ENCODE data around the gene WDR46.
"Not testable (repeated sequence)": the region's sequence is repeated elsewhere in the genome, so short reads cannot be mapped to it uniquely, and the experiment has no call there.

The WDR46 gene

DNA sequence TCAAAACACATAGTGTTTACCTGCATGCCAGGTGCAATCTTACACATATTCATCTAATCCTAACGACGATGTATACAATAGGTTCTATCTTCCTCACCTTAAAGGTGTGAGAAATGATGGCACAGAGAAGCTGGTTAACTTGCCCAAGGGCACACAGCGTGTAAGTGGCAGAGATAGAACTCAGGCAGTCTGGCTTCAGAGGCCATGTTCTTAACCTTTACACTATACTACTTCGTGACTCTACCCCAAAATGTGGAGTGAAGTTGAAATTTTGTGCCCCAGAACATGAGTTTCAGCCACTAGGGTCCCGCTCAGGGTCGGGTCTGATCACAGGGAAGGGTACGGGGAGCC lies 17.9 kb downstream of the WDR46 start:
- no peak for DNase-seq (ENCODE audit: low read depth in 2 of 2)

DNA sequence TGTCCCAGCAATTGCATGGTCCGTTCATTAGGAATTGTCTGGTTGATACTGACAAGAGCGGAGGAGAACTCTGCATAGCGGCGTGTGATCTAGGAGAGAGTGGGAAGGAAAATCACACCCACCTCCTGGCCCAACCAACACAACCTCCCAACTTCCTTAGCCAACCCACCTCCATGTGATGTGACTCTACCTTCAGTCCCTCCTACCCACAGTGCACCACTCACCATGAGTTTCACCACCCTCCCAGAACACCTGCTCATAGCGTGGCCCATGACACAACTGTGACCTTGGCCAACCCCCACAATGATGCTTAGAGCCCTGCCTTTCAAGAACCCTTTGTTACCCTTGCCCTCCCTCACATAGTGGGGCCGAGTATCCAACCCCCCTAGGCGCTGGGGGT lies 25.0 kb downstream of the WDR46 start:
- DNase-seq (ENCODE audit: low read depth in 2 of 2), result no peak

DNA sequence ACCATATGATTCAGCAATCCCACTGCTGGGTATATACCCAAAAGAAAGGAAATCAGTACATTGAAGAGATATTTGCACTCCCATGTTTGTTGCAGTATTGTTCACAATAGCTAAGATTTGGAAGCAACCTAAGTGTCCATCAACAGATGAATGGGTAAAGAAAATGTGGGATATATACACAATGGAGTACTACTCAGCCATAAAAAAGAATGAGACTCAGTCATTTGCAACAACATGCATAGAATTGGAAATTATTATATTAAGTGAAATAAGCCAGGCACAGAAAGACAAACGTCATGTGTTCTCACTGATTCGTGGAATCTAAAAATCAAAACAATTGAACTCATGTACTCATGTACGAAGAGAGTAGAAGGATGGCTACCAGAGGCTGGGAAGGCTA lies 26.5 kb downstream of the WDR46 start:
- DNase-seq (ENCODE audit: low read depth in 2 of 2), result not testable (repeated sequence)

DNA sequence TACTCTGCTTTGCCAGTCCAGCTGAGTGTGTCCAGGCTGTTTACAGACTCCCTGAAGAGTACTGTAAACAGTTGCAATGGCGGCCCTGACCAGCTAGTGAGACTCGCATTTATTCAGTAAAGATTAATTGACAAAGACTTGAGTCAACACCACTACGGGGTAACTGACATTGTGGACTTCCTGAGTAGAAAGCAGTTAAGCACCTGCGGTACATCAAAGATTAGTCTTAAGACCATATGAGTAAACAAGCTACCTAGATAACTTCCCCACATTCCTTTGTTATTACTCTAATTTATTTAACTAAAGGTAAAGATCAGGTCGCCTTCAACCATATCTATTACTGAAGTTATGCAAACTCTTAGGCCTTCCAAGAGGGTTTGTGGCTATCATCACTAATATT lies 30.0 kb downstream of the WDR46 start:
- no peak for DNase-seq (ENCODE audit: low read depth in 2 of 2)

DNA sequence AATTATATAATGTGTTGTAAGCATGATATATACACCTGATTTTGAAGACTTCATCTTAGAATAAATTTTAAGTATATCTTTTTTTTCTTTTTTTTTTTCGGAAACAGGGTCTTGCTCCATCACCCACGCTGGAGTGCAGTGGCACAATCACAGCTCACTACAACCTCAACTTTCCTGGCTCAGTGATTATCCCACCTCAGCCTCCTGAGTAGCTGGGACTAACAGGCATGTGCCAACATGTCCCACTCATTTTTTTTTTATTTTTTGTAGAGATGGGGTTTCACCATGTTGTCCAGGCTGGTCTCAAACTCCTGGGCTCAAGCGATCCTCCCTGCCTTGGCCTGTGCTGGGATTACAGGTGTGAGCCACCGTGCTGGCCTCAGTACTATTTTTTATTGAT lies 34.4 kb downstream of the WDR46 start:
- no peak for DNase-seq (ENCODE audit: low read depth in 2 of 2)

DNA sequence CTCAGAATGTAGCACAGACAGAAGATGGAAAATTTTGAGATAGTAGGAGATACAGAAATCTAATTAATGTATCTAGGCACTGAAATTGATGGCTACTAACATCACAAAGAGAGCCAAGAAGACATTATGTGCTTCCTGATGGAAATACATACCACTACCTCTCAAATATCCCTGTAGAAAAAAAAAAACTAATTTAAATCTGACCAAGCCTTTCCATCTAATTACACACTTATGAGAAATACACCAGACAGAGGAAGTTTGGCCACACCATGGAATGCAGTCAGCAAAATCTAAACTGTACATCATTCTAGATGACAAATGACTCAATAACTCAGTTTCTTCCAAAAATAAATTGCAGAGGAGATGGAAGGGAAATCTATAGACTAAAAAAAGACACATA lies 36.3 kb downstream of the WDR46 start:
- peak; percentile 49 for DNase-seq (ENCODE audit: low read depth in 2 of 2)

DNA sequence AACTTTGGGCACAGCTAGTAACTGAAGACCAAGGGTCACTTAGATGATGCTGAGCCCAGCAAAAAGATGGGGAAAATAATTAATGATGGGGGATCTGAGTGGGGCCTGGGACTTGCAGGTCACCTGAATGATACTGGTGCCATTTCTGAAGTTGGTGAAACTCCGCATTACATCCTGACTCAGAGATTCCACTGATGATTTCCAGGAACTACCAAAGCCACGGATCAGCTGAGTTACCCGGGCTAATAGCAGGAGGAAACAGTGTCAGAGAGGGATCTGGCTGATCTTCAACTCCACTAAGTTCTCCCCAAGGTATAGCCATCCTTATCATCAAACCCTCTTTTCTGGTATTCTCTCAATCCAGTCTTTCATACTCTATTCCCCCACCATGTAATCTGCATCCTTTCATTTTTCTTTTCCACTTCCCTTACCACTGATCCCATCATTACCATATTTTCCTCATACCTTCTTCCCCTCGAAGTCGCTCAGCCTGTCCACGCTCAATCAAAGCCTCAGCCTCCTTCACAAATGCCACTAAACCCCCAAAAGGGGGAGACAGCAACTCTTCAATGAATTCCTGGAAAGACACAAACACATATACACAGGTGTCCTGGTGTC lies 37.5 kb downstream of the WDR46 start:
- DNase-seq (ENCODE audit: low read depth in 2 of 2), result no peak

DNA sequence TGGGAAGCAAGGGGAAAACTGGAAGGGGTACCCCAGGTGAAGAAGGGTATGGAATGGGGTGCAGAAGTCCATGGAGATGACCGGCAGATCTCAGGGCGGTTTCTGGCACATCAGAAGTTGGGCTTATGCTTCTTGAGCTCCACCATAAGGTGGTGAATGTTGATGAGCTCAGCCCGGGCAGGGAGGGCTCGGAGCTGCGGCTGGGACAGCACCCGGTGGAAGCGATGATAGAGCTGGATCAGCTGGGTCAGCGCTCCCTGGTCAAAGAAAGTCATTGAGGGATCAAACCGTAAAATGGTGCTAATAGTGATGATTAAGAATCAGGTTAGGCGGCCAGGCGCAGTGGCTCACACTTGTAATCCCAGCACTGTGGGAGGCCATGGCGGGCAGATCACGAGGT lies 38.3 kb downstream of the WDR46 start:
- no peak for DNase-seq (ENCODE audit: low read depth in 2 of 2)

DNA sequence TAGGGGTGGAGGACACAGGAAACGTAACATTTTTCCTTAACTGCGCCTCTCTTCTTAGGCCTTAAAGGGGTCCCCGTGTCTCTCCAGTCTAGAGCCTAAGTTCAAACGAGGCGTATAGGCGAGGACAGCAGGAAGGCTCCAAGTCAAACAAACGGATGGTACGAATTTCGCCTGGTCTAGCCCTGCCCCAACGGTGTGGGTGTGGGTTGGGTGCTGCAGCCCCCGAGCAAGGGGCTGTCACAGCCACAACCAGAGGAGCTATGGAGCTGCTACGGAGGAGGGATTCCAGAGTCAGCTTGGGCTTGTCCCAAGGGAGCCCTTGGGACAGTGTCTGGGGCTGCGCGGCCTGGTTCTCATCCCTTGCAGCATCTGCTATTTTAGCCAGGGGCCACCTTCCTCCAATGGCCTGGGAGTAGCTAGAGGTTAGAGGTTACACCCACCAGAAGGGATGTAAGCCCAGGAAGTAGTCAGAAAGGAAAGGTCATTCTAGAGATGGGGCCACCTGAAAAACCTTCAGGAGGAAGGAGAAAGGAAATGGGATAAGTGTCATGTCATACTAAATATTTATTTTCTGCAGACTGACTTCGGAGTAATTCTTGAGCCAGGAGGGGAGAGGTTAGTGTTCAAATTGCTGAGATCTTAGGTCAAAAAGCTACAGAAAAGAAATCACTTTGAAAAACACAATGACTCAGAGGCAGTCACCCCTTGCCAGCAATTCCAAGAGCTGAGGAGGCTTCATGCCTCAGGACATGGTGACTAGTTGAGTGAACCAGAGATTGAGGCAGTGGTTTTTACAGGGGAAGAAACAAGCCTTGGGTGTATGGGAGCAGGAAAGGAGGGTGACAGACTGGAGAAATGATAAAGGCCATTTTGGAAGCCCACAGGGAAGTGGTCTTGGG lies 39.1 kb downstream of the WDR46 start:
- DNase-seq (ENCODE audit: low read depth in 2 of 2), result peak in 1 of 2 experiments; percentile 32

DNA sequence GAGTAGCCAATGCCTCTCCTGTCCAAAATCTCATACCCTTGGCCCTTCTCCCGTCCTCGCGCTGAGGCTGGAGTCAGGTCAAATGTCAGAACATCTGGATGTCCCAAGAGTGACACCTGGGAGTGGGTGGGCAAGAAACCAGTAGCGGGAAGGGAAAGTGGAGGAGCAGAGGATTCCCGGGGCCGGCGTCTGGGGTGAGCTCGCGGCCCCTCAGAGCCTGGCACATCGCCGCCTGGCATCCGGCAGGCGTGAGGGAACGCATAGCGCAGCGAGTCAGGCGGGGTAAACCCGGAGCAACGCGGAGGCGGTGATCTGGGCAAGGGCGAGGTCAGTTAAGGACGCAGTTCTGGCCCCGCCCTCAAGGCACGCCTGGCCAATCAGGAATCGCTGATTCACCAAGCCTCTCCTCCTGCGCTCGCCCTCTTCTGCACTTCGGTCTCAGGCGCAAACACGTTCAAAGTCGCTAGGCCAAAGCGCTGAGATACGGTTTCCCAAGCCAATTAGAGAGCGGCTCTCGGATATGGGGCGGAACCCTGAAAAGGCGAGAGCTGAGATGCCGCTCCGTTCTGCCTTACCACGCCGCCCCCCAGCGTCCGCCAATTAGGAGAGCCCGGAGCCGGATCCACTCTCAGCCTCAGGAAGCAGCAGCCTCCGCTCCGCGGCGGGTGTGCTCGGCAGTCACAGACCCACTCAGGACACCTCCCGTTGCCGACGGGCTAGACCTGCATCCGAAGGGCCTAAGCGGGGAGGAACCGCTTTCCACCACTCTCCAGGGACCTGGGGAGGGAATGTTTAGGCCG lies 39.9 kb downstream of the WDR46 start:
- DNase-seq (ENCODE audit: low read depth in 2 of 2), result peak; percentile 99

DNA sequence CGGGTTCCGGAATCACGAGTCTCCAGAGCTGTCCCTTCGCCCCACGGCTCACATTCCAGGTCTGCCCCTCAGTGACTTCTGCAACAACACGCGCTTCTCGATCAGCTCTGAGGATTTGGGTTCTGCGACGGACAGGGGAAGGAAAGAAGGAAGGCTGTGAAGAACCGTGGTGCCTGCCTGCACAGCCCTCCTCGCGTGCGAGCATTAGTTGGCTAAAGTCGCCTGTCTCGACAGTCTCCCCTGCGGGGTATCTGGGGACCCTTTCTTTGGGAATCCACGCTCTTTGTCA lies 40.5 kb downstream of the WDR46 start:
- peak in 1 of 2 experiments; percentile 27 for DNase-seq (ENCODE audit: low read depth in 2 of 2)

DNA sequence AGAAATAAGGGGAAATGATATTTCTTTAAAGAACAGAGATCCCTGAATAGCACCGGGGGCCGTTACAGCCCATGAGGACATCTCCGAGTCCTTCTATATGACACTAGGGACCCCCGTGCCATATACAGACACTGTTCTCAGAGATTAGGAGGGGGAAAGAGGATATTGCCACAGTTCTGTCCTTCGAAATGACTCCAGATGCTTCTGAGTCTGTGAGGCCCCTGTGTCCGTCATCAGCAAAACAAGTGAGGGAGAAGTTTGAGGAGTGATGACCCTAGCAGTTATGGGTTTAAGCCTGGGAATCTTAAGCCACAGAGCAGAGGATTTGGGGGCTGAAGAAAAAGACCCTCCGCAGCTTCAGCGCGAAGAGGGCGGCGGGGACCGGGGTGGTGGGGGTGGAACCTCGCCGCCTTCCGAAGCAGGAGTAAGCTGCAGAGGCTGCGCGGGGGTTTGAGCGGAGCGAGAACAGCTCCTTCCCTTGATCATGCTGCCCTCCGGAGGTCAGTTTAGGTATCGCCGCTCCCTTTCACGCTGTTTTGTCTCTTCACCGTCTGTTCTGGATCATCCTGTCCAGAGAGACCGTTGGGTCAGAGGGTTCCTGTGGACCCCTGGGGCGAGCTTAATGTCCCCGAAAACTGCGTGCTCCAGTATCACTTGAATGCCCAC lies 40.9 kb downstream of the WDR46 start:
- peak; percentile 67 to 72 for DNase-seq (ENCODE audit: low read depth in 2 of 2)

DNA sequence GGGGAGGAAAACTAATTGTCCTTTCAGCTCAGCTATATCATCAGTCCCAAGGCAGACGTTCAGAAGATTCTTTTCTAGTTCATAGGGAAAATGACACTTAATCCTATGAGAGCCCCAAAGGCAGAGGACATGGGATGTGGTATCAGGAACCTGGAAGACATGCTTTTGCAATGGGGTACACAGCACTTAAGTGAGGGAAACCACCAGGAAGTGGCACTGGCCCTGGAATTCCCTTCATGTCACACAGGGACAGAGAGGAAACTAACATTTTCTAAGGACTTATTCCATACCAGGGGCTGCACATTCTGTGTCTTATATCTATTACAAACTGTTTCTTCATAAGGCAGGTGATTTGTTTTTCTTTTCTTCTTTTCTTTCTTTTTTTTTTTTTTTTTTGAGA lies 45.6 kb downstream of the WDR46 start:
- DNase-seq (ENCODE audit: low read depth in 2 of 2), result no peak

DNA sequence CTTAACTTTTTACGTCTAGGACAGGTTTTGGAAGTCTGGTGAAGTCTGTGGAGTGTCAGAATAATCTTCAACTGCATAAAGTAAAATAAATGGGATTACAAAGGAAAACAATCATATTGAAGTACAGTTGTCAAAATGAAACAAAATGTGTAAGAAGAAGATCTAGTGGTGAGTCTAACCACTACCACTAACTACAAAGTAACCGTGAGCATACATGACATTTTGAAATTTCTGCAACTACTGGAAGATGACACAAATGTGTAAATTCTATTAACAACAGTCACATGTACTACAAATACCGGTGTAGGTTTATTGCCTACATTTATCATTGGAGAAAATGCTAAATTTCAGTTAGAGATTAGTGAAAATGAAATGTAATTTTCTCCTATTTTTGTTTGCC lies 47.1 kb downstream of the WDR46 start:
- DNase-seq (ENCODE audit: low read depth in 2 of 2), result no peak

DNA sequence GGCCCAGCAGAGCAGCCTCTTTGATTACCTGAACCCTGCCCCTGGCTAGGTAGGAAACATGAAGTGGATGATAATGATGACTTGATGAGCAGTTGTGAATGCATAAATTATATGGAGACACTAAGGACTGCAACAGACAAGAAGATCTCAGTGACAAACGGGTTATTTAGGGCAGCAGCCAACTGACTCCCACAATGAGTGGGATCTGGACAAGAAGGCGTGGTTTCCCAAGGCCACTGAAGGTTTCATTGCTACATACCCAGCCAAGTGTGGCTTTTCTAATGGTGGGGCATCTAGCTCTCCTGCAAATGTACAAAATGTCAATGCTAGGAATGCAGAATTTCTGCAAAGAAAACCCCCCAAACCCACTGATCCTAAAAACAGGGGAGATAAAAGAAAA lies 51.3 kb downstream of the WDR46 start:
- no peak for DNase-seq (ENCODE audit: low read depth in 2 of 2)

DNA sequence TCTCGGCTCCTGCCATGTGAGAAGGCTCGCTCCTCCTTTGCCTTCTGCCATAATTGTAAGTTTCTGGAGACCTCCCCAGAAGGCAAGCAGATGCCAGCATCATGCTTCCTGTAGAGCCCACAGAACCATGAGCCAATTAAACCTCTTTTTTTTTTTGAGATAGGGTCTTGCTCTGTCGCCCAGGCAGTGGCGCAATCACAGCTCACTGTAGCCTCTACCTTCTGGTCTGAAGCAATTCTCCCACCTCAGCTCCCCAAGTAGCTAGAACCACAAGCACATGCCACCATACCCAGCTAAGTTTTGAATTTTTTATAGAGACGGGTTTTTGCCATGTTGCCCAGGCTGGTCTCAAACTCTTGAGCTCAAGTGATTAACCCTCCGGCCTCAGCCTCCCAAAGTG lies 52.2 kb downstream of the WDR46 start:
- DNase-seq (ENCODE audit: low read depth in 2 of 2), result no peak

DNA sequence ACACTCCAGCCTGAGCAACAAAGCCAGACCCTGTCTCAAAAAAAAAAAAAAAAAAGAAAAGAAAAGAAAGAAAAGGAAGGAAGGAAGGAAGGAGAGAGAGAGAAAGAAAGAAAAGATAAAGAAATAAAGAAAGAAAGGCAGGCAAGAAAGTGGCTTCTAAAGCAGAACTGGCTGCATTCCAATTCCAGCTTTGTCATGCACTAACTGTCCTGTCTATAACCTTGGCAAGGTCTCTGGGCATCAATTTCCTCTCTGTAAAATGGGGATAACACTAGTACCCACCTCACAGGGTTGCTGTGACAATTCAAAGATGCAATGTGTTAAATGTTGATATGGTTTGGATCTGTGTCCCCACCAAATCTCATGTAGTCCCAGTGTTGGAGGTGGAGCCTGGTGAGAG lies 52.7 kb downstream of the WDR46 start:
- DNase-seq (ENCODE audit: low read depth in 2 of 2), result no peak

DNA sequence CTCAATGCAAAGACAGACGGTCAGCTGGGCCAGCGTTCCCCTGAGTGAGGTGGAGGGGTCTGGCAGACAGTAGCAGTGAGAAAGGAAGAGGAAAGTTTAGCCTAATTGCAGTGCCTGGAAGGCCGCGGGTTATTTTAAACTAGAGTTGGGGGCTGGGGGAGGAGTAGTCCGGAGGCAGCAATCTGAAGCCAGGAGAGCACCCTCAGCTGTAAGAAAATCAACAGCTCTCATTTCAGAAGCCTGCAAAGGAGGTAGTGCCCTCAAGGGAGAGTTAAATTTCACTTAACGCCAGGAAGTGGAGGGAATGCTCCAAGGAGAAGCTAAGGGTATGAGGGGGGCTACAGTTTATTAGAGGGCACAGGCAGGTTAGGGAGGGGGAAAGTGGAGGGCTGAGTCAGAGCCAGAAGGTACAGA lies 53.8 kb downstream of the WDR46 start:
- DNase-seq (ENCODE audit: low read depth in 2 of 2), result no peak

Measured in fibroblast of skin of left quadriceps (primary cell).